Dedifferentiated amniotic fluid mesenchymal stem cell (primary cell): ENCODE results near the gene SEPTIN1.
"Not testable (repeated sequence)": the region's sequence is repeated elsewhere in the genome, so short reads cannot be mapped to it uniquely, and the experiment has no call there.

Experiments
- DNase-seq: peaks from one replicate; pipeline ENCODE4 v3.0.0-alpha.2; 2016; ENCODE audit errors: extremely low spot score

Gene SEPTIN1

DNA sequence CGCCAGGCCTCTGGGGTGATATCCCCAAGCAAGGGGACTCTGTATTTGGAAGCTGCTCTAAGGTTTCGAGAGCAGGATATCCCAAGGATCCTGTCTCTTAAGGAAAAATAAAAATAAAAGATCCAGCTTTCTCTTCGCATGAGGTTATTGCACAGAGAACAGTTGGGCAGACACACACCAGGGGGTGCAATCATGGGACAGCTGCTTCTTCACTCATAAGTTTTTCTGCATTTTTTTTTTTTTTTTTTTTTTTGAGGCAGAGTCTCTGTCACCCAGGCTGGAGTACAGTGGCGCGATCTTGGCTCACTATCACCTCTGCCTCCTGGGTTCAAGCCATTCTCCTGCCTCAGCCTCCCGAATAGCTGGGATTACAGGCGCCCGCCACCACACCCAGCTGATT, 40.4 kb downstream of the SEPTIN1 start:
- DNase-seq: not testable (repeated sequence)

DNA sequence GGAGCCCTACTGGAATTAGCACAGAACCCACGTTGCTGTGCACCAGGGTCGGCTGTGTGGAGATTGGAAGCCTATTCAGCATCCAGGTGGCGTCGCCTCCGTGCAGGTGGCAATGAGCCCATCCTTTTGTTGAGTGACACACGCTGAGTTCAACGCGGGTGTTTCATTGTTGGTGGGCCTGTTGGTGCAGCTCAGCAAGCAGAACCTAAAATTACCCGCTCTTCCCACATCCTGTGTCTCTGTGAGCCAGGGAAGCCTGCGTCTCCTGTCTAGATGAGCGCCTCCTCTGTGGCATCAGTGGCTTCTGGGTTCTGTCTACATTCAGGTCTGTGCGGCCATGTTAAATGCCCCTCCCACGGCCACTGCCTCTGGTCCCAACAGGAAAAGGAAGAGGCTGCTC, 41.7 kb downstream of the SEPTIN1 start:
- DNase-seq: no peak

DNA sequence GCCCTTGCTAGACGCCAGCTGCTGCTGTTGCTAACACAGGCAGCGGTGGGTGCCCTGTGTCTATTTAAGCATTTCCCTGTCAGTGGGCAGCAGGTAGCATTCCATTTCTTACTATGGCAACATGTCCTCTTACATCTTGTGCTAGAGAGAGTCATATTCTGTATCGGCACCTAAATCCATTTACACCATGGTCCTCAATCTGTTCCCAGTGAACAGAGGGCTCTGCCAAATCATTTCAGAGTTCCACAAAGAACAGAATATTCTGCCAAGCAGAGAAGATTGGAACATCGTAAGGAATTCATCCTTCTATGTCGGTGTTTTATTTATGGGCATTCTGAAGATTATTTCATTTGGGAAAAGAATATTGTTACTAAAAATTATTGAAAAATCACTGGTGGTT, 43.6 kb downstream of the SEPTIN1 start:
- not testable (repeated sequence) for DNase-seq

DNA sequence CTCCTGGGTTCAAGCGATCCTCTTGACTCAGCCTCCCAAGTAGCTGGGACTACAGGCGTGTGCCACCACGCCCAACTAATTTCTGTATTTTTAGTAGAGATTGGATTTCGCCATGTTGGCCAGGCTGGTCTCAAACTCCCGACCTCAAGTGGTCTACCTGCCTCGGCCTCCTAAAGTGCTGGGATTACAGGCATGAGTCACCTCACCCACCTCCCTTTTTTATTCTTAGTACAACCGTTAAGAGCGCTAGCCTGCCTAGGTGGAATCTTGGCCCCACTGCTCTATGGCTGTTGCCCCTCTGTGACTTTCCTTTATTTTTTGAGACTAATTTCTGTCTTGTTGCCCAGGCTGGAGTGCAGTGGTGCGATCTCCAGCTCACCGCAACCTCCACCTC, 44.4 kb downstream of the SEPTIN1 start:
- not testable (repeated sequence) for DNase-seq

- no peak for DNase-seq
Observed at GRCh38 chr16:30335598-30336474, 46.5 kb downstream of the SEPTIN1 start.

DNA sequence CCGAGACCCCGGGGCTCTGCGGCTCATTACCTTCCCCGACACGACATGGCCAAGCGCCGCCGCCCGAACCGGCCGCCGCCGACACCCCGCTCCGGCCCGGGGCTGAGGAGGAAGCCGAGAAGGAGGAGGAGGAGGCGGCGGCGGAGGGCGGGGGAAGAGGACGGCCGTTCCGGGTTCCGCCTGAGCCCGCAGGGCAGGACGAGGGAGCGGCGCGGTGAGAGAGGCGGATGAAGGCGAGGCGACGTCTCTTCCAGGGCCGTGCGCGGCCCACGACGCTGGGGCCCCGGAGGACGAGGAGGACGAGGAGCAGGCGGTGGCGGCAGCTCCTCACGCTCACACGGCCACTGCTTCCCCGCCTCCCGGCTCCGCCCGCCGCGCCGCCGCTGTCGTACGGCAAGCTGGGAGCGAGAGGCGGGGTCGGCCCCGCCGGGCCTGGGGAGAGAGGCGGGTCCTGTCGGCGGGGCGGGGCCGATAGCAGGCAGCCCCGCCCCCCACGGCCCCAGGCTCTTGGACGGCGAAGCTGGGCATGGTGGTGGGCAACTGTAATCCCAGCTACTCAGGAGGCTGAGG, 47.2 kb downstream of the SEPTIN1 start:
- peak; percentile 57 for DNase-seq

DNA sequence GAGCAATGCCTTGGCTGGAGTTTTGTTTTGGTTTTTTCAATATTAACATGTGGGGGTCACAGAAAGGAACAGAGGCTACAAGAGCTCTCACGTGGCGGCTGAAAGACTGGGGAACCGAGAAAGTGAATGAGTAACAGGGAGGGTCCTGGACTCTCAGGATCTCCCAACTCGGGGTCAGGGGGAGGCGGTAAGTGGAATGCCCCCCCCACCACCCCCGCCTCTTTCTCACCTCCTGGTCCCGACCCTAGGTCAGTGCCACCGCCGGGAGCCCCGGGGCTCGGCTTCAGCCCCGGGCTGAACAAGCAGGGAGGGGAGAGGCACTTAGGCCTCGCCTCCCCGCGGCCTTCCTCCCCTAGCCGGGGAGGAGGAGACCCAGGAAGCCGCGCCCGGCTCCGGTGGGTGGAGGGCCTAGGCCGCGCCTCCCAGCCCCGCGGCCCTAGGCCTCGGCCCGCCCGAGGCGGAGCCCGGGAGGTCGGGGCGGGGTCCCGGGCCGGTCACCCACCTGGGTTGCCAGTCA, 47.8 kb downstream of the SEPTIN1 start:
- not testable (repeated sequence) for DNase-seq
